ENCODE data around the gene DENND1C.

DENND1C gene

GRCh38 chr19:6503407-6504201 is 22.0 kb upstream of the DENND1C start:
- DNase-seq: no peak

- DNase-seq: no peak
Observed at GRCh38 chr19:6501740-6502648, 20.4 kb upstream of the DENND1C start, which contains the start of gene TUBB4A. TUBB4A (minus strand) TSS chr19:6502309; CDS start chr19:6502212, 97 bp downstream.

GRCh38 chr19:6500837-6501739 is 19.5 kb upstream of the DENND1C start:
- DNase-seq: no peak

GRCh38 chr19:6499052-6499790 is 17.6 kb upstream of the DENND1C start:
- no peak for DNase-seq

GRCh38 chr19:6498294-6499036 is 16.9 kb upstream of the DENND1C start:
- no peak for DNase-seq

- no peak for DNase-seq
Observed at GRCh38 chr19:6495947-6496346, 14.4 kb upstream of the DENND1C start.

- no peak for DNase-seq
Observed at GRCh38 chr19:6494438-6495036, 12.9 kb upstream of the DENND1C start.

- no peak for DNase-seq
Observed at GRCh38 chr19:6491802-6492592, 10.4 kb upstream of the DENND1C start.

GRCh38 chr19:6490134-6490533 is 8.5 kb upstream of the DENND1C start:
- DNase-seq: no peak

- DNase-seq: no peak
Observed at GRCh38 chr19:6489278-6490061, 7.9 kb upstream of the DENND1C start.

- no peak for DNase-seq
Observed at GRCh38 chr19:6484831-6485230, 3.2 kb upstream of the DENND1C start.

GRCh38 chr19:6484230-6484629 is 2.6 kb upstream of the DENND1C start:
- no peak for DNase-seq

- no peak for DNase-seq
Observed at GRCh38 chr19:6483235-6483634, 1.6 kb upstream of the DENND1C start.

GRCh38 chr19:6482343-6482686 is 728 bp upstream of the DENND1C start:
- DNase-seq: no peak

- DNase-seq: no peak
Observed at GRCh38 chr19:6480848-6481415, 655 bp downstream of the DENND1C start.

GRCh38 chr19:6479836-6480398 is 1.7 kb downstream of the DENND1C start:
- no peak for DNase-seq

- no peak for DNase-seq
Observed at GRCh38 chr19:6478815-6479214, 2.8 kb downstream of the DENND1C start.

GRCh38 chr19:6476896-6477431 is 4.6 kb downstream of the DENND1C start:
- no peak for DNase-seq
